Fibroblast of skin of right quadriceps (primary cell): ENCODE measurements around the gene KCNC1.

Experiments used
- DNase-seq: peaks from one replicate; pipeline ENCODE4 v3.0.0-alpha.2; 2013

The KCNC1 gene

GRCh38 chr11:17738151-17738973 is 3.8 kb downstream of the KCNC1 start:
- DNase-seq: no peak

- DNase-seq: no peak
These were observed 5.4 kb downstream of the KCNC1 start for GRCh38 chr11:17739945-17740338.

GRCh38 chr11:17740649-17741235 is 6.2 kb downstream of the KCNC1 start:
- no peak for DNase-seq

GRCh38 chr11:17741487-17741886 is 6.9 kb downstream of the KCNC1 start:
- DNase-seq: no peak

- no peak for DNase-seq
These were observed 7.4 kb downstream of the KCNC1 start for GRCh38 chr11:17742019-17742418.

- DNase-seq: no peak
These were observed 8.6 kb downstream of the KCNC1 start for GRCh38 chr11:17743026-17743807.

GRCh38 chr11:17743808-17744119 is 9.2 kb downstream of the KCNC1 start:
- peak; percentile 74 for DNase-seq

GRCh38 chr11:17744151-17744940 is 9.8 kb downstream of the KCNC1 start:
- DNase-seq: peak; percentile 41

- no peak for DNase-seq
These were observed 10.6 kb downstream of the KCNC1 start for GRCh38 chr11:17745023-17745772.

- no peak for DNase-seq
These were observed 11.5 kb downstream of the KCNC1 start for GRCh38 chr11:17746096-17746495.

- DNase-seq: no peak
These were observed 12.8 kb downstream of the KCNC1 start for GRCh38 chr11:17747131-17747955.

GRCh38 chr11:17748044-17748443 is 13.5 kb downstream of the KCNC1 start:
- DNase-seq: no peak

GRCh38 chr11:17748761-17749721 is 14.5 kb downstream of the KCNC1 start:
- no peak for DNase-seq

GRCh38 chr11:17750013-17750800 is 15.6 kb downstream of the KCNC1 start:
- DNase-seq: no peak

GRCh38 chr11:17750801-17751165 is 16.2 kb downstream of the KCNC1 start:
- no peak for DNase-seq

GRCh38 chr11:17751558-17751957 is 17.0 kb downstream of the KCNC1 start:
- no peak for DNase-seq

- no peak for DNase-seq
These were observed 17.6 kb downstream of the KCNC1 start for GRCh38 chr11:17752144-17752543.

- DNase-seq: no peak
These were observed 18.6 kb downstream of the KCNC1 start for GRCh38 chr11:17753153-17753552.

- DNase-seq: no peak
These were observed 19.1 kb downstream of the KCNC1 start for GRCh38 chr11:17753641-17754040.
